GM12801 (cell line): ENCODE results near the gene BEST4.

Experiments used
- CTCF ChIP-seq: IDR thresholded peaks from one replicate; pipeline ENCODE4 v1.5.1; 2011; ENCODE audit warnings: control low read depth; ENCODE audit not compliant: insufficient read length; ENCODE audit errors: extremely low read depth

BEST4 gene

GRCh38 chr1:44788120-44788860 lies at the start of gene BEST4:
BEST4 (minus strand) TSS chr1:44788170; CDS start chr1:44787705, 465 bp downstream.
- TF ChIP-seq CTCF: no peak

DNA sequence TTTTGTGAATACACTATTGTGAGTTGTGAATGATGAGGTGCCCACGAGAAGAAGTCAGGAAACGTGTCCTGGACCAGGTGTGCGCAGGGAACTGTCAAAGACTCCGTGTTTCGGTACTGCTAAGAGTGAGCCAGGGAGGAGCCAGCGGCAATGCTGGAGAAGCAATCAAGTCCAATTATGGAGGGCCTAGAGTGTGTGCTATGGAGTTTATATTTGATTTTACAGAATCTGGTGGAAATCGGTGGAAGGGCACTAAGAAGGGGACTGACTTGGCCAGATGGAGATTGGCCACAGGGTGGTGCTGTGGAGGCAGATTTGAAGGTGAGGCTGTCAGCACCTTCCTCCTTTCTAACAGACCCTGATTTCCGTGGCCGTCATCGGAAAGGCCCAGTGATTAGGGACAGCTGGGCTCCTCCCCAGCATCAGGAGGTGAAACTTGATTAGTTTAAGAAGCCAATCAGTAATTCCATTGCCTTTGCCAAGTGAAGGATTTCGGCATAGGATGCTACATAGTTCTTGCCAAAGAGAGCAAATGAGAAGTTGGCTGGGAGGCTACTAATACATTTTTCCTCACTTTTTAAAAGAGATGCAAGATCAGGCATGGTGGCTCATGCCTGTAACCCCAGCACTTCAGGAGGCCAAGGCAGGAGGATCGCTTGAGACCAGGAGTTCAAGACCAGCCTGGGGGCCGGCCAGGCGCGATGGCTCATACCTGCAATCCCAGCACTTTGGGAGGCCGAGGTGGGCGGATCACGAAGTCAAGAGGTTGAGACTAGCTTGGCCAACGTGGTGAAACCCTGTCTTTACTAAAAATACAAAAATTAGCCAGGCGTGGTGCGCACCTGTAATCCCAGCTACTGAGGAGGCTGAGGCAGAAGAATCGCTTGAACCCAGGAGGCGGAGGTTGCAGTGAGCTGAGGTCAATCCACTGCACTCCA lies 48.0 kb upstream of the BEST4 start:
- no peak for TF ChIP-seq CTCF

- no peak for TF ChIP-seq CTCF
Measured at GRCh38 chr1:44834328-44834727, 46.4 kb upstream of the BEST4 start.

- no peak for TF ChIP-seq CTCF
Measured at GRCh38 chr1:44832056-44832705, 44.2 kb upstream of the BEST4 start.

- TF ChIP-seq CTCF: no peak
Measured at GRCh38 chr1:44831516-44831915, 43.5 kb upstream of the BEST4 start.

- TF ChIP-seq CTCF: no peak
Measured at GRCh38 chr1:44830900-44831304, 42.9 kb upstream of the BEST4 start.
